Body of pancreas (tissue), 4 donors: ENCODE data around the gene DEF6. TPM values are rescaled to one million over a fixed set of nuclear protein-coding genes. Genes with fewer than 3 reads are reported as not detected.
A peak's percentile ranks its signal among the peaks of the same experiment; 100 is the strongest.
"Not testable (repeated sequence)": the region's sequence is repeated elsewhere in the genome, so short reads cannot be mapped to it uniquely, and the experiment has no call there.

Experiments
- ATAC-seq: fragments of 150-250 bp; one replicate; pipeline ENCODE4 v1.9.1; 2016
- DNase-seq, 4 donors: peaks; one replicate each; pipeline ENCODE4 v3.0.0-alpha.2; 2019
- H3K27ac ChIP-seq, 4 donors: fragments of 200-600 bp; sonication (generic); 1 replicate in 3 of 4; 2 replicates in 1 of 4; pipeline versions ENCODE4 v1.5.1 to v1.6.1; 2016 to 2019; ENCODE audit warnings: mild to moderate bottlenecking in 1 of 4, mixed read lengths in 1 of 4, moderate library complexity in 1 of 4
- H3K27me3 ChIP-seq, 2 donors: fragments of 200-600 bp; sonication (generic); one replicate each; pipeline ENCODE4 v1.6.0; 2016; ENCODE audit warnings: mild to moderate bottlenecking in 1 of 2
- H3K36me3 ChIP-seq, 2 donors: fragments of 200-600 bp; sonication (generic); replicated peaks in 1 of 2; 2 replicates each; pipeline ENCODE4 v1.5.1; 2016; ENCODE audit warnings: low read depth in 2 of 2; ENCODE audit not compliant: insufficient read depth in 1 of 2
- H3K4me1 ChIP-seq: fragments of 200-600 bp; sonication (generic); one replicate; pipeline ENCODE4 v1.6.0; 2016
- H3K4me3 ChIP-seq, 2 donors: fragments of 200-600 bp; sonication (generic); 1 replicate in 1 of 2; 2 replicates in 1 of 2; pipeline ENCODE4 v1.5.1; 2016 to 2019
- H3K9me3 ChIP-seq, 3 donors: fragments of 200-600 bp; sonication (generic); 1 replicate in 2 of 3; 2 replicates in 1 of 3; pipeline ENCODE4 v1.5.1; 2016
- POLR2A ChIP-seq, 3 donors: fragments of 450-650 bp; IDR thresholded peaks; one replicate each; pipeline ENCODE4 v1.6.1; 2016; ENCODE audit warnings: antibody characterized with exemption in 3 of 3, mild to moderate bottlenecking in 2 of 3
- WGBS, 2 donors: methylation state at CpG; one replicate each; pipeline ENCODE4 v1.1.5; 2017; 5-methylcytosine and 5-hydroxymethylcytosine counted together
- intact Hi-C: fragments of 100-400 bp; cut with DNase I; formaldehyde crosslinking; loops from one replicate; pipeline ENCODE4 v1.15.1; 2023
- total RNA-seq, 2 donors: library from RNA; depleted of rRNA; stranded (reverse); fragments of >200 nt; gene quantifications; one replicate each; pipeline ENCODE4 v1.1.0, GENCODE V29; 2016
- TF ChIP-seq, protein P1 (sequence below), 7 experiments: fragments of 450-650 bp in 4 of 7; fragments of 200-600 bp in 3 of 7; sonication (generic) in 3 of 7; IDR thresholded peaks; one replicate each; pipeline ENCODE4 v1.5.1; 2016 to 2019; ENCODE audit warnings: antibody characterized with exemption in 7 of 7

DEF6 gene
- total RNA-seq, 2 donors from 2014 or later, result 10.2 to 23.3 TPM

DNA sequence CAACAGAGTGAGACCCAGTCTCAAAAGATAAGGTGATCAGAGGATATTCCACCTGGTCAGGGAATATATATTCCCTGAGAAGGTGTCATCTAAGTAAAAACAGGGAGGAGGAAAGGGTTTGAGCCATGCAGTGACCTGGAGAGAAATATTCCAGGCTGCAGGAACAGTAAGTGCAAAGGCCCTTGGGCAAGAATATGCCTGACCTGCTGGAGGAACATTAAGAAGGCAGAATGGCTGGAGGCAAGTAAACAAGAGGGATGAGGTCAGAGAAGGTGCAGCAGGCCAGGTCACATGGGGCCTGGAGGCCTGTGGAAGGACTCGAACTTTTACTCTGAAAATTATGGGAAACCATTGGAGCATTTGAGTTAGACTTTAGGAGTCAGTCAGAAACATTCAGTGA lies 6.7 kb downstream of the DEF6 start:
- WGBS, 2 donors, result 73 to 79% methylated on average over 1 of the region's 1 CpG

GRCh38 chr6:35305117-35305516 lies 7.5 kb downstream of the DEF6 start:
- Histone ChIP-seq H3K9me3 (no peaks in the 10 kb centered on the region), H3K4me1 (peaks cover 2% of the 10 kb centered on the region), H3K36me3 (no peaks in the 10 kb centered on the region), H3K27ac (no peak overlapping the region), H3K4me3 (no peak overlapping the region), H3K27me3 (no peaks in the 10 kb centered on the region)
- WGBS, 2 donors, result 85 to 90% methylated on average over 8 of the region's 8 CpGs
- ATAC-seq (no peak), DNase-seq (no peak)
- TF ChIP-seq, protein P1, sequence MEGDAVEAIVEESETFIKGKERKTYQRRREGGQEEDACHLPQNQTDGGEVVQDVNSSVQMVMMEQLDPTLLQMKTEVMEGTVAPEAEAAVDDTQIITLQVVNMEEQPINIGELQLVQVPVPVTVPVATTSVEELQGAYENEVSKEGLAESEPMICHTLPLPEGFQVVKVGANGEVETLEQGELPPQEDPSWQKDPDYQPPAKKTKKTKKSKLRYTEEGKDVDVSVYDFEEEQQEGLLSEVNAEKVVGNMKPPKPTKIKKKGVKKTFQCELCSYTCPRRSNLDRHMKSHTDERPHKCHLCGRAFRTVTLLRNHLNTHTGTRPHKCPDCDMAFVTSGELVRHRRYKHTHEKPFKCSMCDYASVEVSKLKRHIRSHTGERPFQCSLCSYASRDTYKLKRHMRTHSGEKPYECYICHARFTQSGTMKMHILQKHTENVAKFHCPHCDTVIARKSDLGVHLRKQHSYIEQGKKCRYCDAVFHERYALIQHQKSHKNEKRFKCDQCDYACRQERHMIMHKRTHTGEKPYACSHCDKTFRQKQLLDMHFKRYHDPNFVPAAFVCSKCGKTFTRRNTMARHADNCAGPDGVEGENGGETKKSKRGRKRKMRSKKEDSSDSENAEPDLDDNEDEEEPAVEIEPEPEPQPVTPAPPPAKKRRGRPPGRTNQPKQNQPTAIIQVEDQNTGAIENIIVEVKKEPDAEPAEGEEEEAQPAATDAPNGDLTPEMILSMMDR (IDR thresholded peaks at IDR 0.05), result no peak
- no peak for TF ChIP-seq POLR2A (IDR thresholded peaks at IDR 0.05)
- intact Hi-C loops, result no loop called here

More for the DNA sequence above, 6.7 kb downstream of the DEF6 start:
- no peaks in the 10 kb centered on the region for H3K9me3 ChIP-seq
- DNase-seq (no peak), ATAC-seq (no peak)
- H3K4me1 ChIP-seq, result peaks cover 10% of the 10 kb centered on the region
- H3K4me3 ChIP-seq, result no peak overlapping the region
- no peaks in the 10 kb centered on the region for H3K27me3 ChIP-seq
- H3K36me3 ChIP-seq, result no peaks in the 10 kb centered on the region
- no peak overlapping the region for H3K27ac ChIP-seq
- TF ChIP-seq, protein P1 (IDR thresholded peaks at IDR 0.05), result no peak
- TF ChIP-seq POLR2A (IDR thresholded peaks at IDR 0.05), result no peak
- intact Hi-C loops, result no loop called here

GRCh38 chr6:35307138-35307537 lies 9.5 kb downstream of the DEF6 start:
- intact Hi-C loops, H3K4me1 ChIP-seq, H3K36me3 ChIP-seq, ATAC-seq, H3K9me3 ChIP-seq, H3K27ac ChIP-seq, H3K27me3 ChIP-seq, H3K4me3 ChIP-seq: not testable (repeated sequence)
- peak in 1 of 4 donors; percentile 23 for DNase-seq
- 75 to 78% methylated on average over 15 of the region's 15 CpGs for WGBS, 2 donors

DNA sequence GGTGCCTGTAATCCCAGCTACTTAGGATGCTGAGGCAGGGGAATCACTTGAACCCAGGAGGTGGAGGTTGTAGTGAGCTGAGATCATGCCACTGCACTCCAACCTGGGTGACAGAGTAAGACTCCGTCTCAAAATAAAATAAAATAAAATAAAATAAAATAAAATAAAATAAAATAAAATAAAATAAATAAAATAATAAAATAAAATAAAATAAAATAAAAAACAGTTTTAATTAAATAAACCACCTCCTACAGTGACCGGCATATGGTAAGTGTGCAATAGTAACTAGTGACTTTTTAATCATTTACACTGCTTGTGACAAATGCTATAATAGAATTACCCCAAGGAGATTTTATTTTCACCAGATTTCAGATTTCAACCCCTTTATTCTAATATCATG lies 10.9 kb downstream of the DEF6 start:
- 95 to 99% methylated on average over 2 of the region's 2 CpGs for WGBS, 2 donors
- H3K4me1 ChIP-seq, H3K4me3 ChIP-seq, DNase-seq, H3K27ac ChIP-seq, H3K27me3 ChIP-seq, H3K9me3 ChIP-seq, ATAC-seq, H3K36me3 ChIP-seq, intact Hi-C loops: not testable (repeated sequence)

GRCh38 chr6:35309611-35310264 lies 12.1 kb downstream of the DEF6 start:
- DNase-seq, result no peak
- H3K4me3 ChIP-seq, result no peak overlapping the region
- H3K9me3 ChIP-seq, result no peaks in the 10 kb centered on the region
- H3K27me3 ChIP-seq, result no peaks in the 10 kb centered on the region
- H3K36me3 ChIP-seq, result no peaks in the 10 kb centered on the region
- intact Hi-C loops, result no loop called here
- no peak for ATAC-seq
- no peaks in the 10 kb centered on the region for H3K4me1 ChIP-seq
- WGBS, 2 donors, result 89 to 91% methylated on average over 9 of the region's 9 CpGs
- no peak overlapping the region for H3K27ac ChIP-seq
- TF ChIP-seq POLR2A (IDR thresholded peaks at IDR 0.05), result no peak
- TF ChIP-seq, protein P1 (IDR thresholded peaks at IDR 0.05), result no peak

GRCh38 chr6:35310265-35310831 lies 12.7 kb downstream of the DEF6 start:
- TF ChIP-seq, protein P1 (IDR thresholded peaks at IDR 0.05), result no peak
- no peak for TF ChIP-seq POLR2A (IDR thresholded peaks at IDR 0.05)
- 90 to 94% methylated on average over 6 of the region's 6 CpGs for WGBS, 2 donors
- Histone ChIP-seq H3K4me3 (no peak overlapping the region), H3K27me3 (no peaks in the 10 kb centered on the region), H3K36me3 (no peaks in the 10 kb centered on the region), H3K9me3 (no peaks in the 10 kb centered on the region), H3K4me1 (no peaks in the 10 kb centered on the region), H3K27ac (no peak overlapping the region)
- intact Hi-C loops, result no loop called here
- ATAC-seq (no peak), DNase-seq (no peak)
